CD4-positive, alpha-beta T cell treated with Interleukin-15 for 1 hour (primary cell): Measurements from ENCODE around the gene CMAS.
"Not testable (repeated sequence)": the region's sequence is repeated elsewhere in the genome, so short reads cannot be mapped to it uniquely, and the experiment has no call there.

Source experiments
- DNase-seq: peaks from one replicate; pipeline ENCODE4 v3.0.0-alpha.2; 2020

Gene CMAS

DNA sequence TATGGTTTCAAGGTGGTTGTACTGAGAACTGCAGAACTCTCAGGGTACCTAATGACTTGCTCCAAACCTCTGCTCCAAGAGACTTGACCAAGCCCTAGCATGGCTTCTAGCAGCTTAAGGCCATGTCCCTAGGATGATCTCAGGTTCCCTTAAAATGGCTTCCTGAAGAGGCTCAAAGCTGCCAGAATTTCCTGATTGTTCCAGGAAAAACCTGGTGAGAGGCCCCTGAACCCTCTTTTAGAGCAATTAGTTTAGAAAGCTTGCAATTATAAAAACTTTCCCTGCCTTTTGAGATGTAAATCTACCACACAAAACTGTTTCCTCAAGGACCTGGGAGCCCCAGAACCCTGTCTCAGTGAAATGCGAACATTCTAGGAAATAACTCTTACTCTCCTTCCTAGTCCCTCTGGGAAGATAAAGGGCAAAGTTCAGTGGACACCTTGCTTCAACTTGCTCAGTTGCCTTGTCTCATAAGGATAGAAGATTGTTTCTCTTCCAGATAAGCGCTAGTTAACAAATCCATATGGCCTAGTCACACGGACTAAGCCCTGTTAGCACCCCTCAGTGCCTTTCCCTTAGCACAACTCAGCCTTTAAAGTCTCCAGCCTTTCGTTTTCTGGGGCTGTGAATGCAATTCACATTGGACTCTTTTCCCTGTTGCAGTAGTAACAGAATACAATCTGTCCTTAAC is 2.5 kb downstream of the CMAS start:
- no peak for DNase-seq

DNA sequence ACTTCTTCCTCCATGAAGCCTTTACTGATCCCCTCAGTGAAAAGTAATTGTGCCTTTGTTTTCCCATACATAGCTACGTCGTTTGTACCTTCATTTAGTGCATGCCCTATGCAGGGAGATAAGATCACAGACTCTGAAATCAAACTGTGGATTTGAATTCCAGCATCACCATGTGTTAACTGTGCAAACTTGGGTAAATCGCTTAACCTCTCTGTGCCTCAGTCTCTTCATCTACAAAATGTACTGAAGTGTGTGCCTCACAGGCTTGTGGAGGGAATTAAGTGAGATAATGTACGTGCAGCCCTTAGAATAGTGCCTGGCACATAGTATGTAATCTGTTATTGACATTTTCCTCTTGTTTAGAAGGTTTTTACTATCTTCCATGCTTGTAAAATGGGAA is 4.1 kb downstream of the CMAS start:
- DNase-seq, result no peak

DNA sequence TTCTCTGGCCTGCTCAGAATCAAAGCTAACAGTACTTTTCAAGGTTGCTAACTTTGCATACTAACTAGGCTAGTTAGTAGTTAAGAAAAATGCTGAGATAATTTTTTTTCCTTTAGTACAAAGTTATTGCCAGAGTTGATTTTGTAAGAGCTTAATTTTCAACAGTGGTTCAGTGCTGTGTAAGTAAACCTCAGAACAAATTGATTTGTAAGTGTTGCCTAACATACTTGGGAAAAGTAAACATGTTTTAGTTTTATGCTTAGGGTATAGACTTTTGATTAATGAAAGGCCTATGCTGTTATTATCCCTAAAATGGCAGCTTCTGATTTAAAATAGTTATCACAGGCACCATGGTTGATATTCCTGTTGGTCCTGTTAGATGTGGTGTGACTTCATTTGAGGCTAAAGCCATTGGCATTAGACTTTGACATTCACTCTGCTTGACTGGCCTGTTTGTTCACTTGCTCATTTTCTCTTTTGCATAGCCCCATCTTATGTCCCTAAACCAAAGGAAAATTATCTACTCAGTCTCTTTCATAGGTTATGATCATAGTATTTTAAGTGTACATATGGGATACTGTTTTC is 5.2 kb downstream of the CMAS start:
- no peak for DNase-seq

DNA sequence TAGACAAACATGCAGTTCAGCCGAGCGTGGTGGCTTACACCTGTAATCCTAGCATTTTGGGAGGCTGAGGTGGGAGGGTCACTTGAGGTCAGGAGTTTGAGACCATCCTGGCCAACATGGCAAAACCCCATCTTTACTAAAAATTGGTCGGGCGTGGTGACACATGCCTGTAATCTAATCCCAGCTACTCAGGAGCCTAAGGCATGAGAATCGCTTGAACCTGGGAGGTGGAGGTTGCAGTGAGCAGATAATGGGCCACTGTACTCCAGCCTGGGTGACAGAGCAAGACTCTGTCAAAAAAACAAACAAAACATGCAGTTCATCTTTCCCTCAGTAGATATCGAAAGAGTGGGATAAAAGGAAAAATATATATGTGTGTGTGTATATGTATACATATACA is 7.0 kb downstream of the CMAS start:
- DNase-seq, result not testable (repeated sequence)

DNA sequence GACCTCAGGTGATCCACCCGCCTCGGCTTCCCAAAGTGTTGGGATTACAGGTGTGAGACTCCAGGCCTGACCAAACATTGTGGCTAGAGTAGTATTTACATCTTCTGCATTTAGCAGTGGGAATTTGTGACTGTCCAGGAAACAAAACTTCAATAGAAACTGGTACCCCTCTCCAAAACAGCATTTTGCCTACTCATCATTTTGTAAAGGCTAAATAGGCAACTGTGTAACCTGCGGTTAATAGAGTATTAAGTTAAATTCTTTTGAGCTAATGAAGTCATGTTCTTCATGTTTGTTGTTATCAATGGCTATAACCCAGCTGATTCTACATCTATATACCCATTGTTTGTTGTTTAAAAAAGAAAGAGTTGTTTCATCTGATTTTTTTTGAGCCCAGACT is 8.1 kb downstream of the CMAS start:
- no peak for DNase-seq

DNA sequence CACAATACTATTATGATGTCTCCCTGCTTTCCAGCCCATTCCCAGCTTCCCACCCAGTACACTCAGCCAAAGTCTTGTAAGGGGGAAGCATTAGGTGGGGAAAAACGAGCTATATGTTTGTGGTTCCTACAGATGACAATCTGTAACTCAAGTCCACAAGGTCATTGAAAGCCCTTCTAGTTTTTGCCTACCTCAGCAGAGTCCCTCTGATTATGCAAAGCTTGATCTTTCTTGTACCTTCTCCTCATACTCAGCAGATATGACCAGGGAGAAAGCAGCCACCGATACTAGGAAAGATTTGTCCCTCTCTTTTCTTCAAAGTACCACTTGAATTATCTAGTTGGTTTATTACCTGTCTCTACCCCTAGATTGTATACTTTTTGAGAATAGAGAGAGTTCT is 10.6 kb downstream of the CMAS start:
- no peak for DNase-seq

DNA sequence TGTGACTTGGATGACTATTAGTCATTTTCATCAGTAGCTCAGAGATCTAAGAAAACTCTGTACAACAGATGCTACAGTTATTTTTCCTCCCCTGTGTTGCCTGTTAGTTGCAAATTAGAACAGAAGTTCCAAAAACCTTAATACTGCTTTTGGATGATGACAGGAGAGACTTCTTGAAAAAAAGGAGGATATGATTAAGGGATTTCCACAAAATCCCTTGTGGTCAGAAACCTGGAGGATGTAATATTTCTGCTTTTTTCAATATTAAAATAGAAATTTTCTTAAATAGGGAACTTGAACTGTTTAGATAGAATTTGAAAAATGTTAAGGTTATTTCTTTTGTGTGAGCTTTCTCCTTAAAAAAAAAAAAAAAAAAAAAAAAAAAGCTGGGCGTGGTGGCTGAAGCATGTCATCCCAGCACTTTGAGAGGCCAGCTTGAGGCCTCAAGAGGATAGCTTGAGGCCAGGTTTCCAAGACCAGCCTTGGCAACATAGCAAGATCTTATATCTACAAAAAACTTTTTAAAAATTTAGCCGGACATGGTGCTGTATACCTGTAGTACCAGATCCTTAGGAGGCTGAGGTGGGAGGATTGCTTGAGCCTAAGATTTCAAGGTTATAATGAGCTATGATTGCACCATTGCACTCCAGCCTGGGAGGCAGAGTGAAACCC is 14.1 kb downstream of the CMAS start:
- DNase-seq, result no peak

DNA sequence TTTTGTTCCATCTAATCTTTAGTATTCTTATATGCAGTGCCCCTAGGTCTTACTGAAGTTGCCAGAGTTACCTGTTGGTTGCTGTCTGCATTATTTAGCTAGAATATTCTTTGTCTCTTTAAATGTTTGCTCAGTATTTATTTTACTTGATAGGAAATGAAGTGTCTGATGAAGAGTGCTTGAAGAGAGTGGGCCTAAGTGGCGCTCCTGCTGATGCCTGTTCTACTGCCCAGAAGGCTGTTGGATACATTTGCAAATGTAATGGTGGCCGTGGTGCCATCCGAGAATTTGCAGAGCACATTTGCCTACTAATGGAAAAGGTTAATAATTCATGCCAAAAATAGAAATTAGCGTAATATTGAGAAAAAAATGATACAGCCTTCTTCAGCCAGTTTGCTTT is 18.9 kb downstream of the CMAS start:
- DNase-seq, result no peak

DNA sequence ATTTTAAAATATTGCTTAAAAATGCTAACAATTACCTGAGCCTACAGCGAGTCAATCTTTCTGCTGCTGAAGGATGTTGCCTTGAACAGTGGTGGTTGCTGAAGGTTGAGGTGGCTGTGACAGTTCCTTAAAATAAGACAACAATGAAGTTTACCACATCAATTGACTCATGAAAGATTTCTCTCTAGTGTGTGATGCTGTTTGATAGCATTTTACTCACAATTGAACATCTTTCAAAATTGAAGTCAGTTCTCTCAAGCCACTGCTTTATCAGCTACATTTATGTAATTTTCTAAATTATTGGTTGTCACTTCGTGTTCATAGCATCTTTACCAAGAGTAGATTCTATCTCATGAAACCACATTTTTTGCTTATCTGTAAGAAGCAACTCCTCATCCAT is 20.3 kb downstream of the CMAS start:
- DNase-seq, result no peak

DNA sequence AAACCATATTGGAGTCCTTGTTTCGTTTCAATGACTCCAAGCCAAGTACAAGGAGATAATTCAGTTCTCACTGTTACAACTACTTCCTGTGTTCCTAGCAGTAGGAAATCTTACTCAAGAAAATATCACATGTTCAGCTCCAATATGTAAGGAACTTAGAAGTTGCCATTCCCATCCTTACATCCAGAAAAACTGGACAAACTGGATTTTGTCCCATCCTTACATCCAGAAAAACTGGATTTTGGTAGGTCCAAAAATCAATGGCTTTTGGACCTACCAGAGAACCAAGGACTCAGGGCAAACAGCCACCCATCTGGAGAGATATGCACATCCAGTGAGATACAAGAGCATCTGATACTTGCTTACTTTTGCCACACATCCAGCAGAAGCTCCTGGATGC is 23.8 kb downstream of the CMAS start:
- DNase-seq, result no peak

DNA sequence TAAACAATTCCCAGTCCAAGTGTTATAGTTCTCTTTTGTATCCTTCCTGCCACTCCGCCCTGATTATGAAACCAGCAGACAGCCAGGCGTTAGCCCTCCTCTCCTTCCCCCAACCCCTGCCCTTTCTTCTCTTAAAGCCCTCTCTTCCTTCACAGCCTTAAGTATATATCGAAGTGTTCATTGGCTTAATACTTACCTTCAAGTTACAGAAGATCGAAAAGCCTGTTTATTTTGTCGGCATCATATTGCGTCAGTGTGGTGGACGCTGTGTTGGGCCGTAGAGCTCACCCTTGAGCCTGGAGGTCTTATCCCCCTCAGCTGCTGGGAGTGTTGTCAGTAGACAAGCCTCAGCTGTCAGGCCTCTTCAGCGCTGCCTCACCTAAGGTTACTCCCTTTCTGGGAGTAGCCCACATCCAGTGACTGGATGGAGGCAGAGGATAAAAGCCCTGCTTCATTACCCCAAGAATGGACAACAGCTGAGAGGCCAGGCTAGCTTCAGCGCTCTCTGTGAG is 36.2 kb downstream of the CMAS start:
- no peak for DNase-seq

DNA sequence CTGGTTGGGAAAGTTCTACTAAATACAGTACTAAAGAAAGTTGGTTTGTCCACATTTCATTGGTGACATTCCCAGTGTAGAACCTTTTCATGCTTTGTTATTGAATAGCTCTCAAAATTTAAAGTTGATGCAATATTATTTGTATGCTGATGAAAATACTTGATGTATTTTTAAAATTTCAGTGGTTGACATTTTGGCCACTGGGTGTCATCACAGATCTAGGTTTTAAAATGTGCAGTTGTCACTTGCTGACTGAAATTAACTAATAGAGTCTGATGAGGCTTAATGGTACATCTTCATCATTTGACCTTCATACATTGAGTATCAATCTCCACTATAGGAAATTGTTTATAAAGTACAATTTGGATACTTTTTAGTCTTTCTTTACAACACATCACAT is 37.1 kb downstream of the CMAS start:
- no peak for DNase-seq

DNA sequence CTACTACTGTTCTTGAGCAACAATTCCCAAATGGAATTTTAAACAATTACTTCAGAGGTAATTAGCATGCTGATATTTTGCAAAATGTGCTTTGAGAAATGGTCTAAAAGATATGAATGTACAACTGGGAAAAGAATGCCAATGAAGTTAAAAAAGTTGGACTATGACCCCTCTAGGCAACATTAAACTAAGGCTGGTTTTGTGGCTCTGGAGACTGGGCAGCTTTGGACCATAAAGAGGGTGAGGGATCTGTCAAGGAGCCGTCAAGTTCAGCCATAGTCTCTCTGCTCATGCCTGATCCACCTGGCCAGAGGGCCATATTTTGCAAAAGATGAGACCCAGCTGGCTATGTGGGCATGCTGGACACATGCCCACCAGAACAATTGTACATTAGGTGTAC is 38.8 kb downstream of the CMAS start:
- DNase-seq, result no peak

DNA sequence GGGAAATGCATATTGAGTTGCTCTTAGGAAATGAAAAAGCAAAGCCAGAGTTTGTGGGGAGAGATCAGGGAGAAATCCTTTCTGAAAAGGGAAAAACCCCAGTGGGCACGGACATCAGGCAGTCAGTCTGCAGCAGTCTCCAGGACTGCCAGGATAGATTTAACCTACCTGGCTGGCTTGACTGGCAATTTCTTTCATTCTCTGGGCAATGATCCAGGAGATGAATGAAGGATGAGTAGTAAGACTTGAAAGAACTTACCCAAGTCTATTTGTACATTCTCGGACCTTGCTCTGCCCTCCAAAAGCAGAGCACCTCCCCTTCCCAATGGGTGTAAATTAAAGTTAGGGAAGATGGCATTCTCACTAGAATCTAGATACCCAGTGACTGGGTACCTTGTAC is 42.9 kb downstream of the CMAS start:
- DNase-seq, result no peak

DNA sequence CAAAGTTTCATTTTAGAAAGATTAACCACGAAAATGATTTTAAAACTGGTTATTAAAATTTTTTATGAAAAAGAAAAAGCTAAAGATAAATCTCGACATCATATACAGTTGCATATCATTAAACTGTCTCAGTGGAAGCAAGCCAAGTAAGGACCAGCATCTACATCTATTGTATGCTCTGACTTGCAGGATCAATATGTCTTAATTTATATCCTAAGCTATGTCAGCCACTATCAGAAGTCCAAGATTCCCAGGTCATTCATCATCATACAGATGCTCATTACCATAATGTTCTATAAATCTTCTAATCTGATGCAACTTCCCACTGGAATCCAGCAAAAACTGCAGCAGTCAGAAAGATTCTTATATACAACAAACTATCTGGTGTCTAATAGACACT is 43.5 kb downstream of the CMAS start:
- DNase-seq, result no peak

DNA sequence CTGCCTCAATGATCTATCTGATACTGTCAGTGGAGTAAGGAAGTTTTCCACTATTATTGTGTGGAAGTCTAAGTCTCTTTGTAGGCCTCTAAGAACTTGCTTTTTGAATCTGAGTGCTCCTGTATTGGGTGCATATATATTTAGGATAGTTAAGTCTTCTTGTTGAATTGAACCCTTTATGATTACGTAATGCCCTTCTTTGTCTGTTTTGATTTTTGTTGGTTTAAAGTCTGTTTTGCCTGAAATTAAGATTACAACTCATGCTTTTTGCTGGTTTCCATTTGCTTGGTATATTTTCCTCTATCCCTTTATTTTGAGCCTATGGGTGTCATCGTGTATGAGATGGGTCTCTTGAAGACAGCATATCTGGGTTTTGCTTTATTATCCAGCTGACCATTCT is 53.0 kb downstream of the CMAS start:
- DNase-seq, result not testable (repeated sequence)

DNA sequence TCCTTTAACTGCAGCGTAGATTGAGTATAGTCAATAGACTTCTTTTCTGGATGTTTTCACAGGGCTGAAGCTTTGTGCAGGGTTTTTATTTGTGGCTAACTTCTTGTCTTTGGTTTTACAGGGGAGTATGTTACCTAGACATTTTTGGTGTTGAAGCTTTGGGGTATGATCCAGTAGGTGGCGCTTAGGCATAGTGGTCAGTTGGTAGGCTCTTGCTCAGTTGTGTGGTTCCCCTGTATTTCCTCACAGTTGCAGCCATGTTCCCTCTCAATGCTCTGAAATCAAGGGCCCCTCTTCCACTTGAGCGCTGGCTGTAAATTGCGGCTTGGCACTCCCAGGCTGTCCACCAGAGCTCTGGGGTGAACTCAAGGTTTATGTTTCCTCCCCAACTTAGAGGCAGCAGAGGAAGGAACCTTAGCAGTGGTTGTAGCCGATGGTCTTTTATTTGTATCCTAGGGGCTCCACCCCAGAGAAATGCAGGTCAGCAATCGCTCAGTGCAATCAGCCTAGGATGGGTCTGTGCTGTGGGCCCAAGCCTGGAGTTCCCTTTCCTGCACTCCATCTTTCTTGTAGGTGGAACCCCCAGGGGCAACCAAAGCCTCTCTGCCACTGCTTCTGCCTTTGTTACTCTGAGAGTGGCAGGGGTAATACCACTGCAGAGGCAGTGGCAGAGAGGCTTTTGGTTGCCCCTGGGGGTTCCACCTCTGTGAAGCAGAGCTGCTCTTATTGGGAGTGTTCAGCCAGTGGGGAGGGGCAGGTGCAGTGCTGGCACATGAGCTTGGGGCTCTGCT is 55.1 kb downstream of the CMAS start:
- peak; percentile 42 for DNase-seq

DNA sequence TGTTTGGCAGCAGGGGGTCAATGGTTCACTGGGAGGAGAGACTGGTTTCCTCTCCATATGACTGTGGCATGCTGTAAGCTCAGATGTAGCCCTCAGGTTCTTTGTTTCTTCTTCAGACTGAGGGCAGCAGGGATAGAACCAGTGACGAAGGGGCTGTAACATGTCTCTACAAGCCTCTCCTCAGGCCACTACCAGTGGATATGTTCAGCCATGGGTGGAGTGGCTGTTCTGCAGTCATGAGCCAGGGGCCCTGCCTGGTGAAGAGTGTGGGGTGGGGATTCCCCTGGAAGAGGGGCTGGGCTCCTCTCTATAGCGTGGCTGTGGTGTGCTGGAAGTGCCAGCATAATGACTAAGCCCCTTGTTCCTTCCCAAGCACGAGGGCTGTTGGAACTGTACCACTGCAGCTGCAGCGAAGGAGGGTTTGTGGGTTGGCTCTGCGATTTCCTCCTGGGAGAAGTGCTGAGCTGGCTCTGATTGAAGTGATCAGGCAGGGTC is 55.8 kb downstream of the CMAS start:
- DNase-seq, result no peak

DNA sequence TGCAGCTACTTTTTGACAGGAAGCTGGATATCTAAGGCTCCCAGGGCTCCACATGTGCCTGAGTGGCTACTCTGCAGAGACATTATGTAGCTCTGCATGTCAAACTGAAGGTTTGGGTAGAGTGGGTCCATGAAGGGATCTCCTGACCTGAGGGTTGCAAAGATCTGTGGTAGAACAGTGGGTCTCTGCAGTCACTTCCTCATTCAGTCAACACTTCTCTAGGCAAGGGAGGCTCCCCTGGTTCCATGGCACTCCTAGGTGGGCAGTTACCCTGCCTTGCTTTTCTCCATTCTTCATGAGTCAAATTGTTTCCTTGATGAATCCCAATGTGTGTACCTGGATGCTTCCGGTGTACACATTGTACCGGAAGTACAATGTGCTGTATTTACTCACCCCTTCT is 57.4 kb downstream of the CMAS start:
- DNase-seq, result no peak

DNA sequence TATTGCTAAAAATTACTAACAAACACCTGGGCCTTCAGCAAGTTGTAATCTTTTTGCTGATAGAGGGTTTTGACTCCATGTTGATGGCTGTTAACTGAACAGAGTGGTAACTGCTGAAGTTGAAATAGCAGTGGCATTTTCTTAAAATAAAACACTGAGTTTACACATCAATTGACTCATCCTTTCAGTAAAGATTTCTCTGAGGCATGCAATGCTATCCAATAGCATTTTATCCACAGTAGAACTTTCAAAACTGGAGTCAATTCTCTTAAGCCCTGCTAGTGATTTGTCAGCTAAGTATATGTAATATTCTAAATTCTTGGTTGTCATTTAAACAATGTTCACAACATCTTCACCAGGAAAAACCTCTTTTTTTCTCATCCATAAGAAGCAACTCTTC is 59.5 kb downstream of the CMAS start:
- no peak for DNase-seq

DNA sequence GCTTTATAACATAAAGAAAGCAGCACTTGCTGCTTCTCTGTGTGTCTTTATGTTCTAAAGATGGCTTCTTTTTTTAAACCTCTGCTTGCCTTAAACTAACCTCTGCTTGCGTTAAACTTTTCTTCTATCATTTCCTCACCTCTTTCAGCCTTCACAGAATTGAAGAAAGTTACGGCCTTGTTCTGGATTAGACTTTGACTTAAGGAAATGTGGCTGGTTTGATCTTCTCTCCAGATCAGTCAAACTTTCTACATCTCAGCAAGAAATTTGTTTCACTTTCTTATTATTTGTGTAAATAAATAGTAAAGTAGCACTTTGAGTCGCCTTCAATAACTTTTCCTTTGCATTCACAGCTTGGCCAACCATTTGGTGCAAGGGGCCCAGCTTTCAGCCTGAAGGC is 64.2 kb downstream of the CMAS start:
- DNase-seq, result no peak
